ENCODE results near the gene ASF1B.

DNA sequence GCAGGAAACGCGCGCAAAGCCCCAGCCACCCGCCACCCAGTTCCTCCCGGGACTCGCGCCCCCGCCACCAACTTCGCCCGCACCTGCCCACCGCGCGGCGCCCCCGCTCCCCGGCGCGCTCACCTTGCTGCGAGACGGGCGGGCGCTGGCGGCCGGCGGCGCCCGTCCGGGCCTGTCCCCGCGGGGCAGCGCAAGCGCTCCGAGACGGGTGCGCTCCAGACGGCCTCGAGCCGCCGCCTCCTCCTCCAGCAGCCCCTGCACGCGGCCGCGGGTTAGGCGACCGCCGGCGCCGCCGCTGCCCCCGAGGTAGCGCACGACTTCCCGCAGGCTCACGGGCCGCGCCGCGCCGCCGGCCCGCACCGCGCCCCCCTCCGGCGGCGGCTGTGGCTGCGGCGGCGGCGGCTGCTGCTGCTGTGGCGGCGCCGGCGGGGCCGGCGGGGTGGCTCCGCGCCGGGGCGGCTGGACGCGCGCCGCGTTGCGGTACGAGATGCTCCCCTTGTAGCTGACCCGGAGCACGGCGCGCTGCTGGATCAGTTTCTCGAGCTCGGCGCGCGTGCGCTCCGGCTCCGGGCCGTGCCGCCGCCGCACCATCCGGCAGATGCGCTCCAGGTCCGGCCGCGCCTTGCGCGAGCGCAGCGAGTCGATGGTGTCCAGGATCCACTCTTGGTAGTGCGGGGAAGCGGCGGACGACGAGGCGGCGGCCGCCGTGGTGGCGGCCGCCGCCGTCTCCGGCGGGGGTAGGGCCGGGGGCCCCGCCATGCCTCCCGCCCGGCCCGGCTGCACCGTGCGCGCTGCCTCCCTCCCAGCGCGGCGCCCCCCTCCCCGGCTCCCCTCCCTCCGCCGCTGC lies 46.5 kb downstream of the ASF1B start:
- TF ChIP-seq, protein P1, sequence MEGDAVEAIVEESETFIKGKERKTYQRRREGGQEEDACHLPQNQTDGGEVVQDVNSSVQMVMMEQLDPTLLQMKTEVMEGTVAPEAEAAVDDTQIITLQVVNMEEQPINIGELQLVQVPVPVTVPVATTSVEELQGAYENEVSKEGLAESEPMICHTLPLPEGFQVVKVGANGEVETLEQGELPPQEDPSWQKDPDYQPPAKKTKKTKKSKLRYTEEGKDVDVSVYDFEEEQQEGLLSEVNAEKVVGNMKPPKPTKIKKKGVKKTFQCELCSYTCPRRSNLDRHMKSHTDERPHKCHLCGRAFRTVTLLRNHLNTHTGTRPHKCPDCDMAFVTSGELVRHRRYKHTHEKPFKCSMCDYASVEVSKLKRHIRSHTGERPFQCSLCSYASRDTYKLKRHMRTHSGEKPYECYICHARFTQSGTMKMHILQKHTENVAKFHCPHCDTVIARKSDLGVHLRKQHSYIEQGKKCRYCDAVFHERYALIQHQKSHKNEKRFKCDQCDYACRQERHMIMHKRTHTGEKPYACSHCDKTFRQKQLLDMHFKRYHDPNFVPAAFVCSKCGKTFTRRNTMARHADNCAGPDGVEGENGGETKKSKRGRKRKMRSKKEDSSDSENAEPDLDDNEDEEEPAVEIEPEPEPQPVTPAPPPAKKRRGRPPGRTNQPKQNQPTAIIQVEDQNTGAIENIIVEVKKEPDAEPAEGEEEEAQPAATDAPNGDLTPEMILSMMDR (conservative IDR thresholded peaks at IDR 0.05 in 1 of 2, IDR thresholded peaks at IDR 0.05 in 1 of 2; ENCODE audit: low read depth in 1 of 2, low read length in 2 of 2) = no peak
- no peak for TF ChIP-seq EZH2 (IDR thresholded peaks at IDR 0.05; ENCODE audit: low read length, missing control alignments)

Data from fibroblast of lung (primary cell).